Esophagus muscularis mucosa (tissue), 3 donors: Measurements from ENCODE around the gene INTS13.
"Not testable (repeated sequence)": the region's sequence is repeated elsewhere in the genome, so short reads cannot be mapped to it uniquely, and the experiment has no call there.

Experiments used
- EP300 ChIP-seq: sonication (generic); formaldehyde crosslinking; IDR thresholded peaks from one replicate; pipeline ENCODE4 v1.6.1; 2017; ENCODE audit warnings: antibody characterized with exemption
- POLR2AphosphoS5 ChIP-seq, 2 donors: sonication (generic); formaldehyde crosslinking; IDR thresholded peaks; one replicate each; pipeline ENCODE4 v1.6.1; 2017; ENCODE audit warnings: antibody characterized with exemption in 2 of 2

DNA sequence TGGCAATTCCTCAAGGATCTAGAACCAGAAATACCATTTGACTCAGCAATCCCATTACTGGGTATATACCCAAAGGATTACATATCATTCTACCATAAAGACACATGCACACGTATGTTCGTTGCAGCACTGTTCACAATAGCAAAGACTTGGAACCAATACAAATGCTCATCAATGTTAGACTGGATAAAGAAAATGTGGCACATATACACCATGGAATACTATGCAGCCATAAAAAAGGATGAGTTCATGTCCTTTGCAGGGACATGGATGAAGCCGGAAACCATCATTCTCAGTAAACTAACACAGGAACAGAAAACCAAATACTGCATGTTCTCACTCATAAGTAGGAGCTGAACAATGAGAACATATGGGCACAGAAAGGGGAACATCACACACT, 34.4 kb downstream of the INTS13 start:
- not testable (repeated sequence) for TF ChIP-seq EP300; POLR2AphosphoS5 (IDR thresholded peaks at IDR 0.05)
